OCI-LY3 (cell line): ENCODE data around the gene REG1B.

Experiments used
- EZH2phosphoT487 ChIP-seq: fragments of 200-600 bp; shearing (Covaris generic); IDR thresholded peaks from 2 replicates; pipeline ENCODE4 v1.6.1; 2018; ENCODE audit warnings: antibody characterized with exemption, mixed run types, low read depth
- TF ChIP-seq, protein P1 (sequence below): fragments of 200-600, 300-600 bp; sonication (generic); IDR thresholded peaks from 2 replicates; pipeline ENCODE4 v1.5.1; 2014; ENCODE audit warnings: antibody characterized with exemption, low read length, low read depth

DNA sequence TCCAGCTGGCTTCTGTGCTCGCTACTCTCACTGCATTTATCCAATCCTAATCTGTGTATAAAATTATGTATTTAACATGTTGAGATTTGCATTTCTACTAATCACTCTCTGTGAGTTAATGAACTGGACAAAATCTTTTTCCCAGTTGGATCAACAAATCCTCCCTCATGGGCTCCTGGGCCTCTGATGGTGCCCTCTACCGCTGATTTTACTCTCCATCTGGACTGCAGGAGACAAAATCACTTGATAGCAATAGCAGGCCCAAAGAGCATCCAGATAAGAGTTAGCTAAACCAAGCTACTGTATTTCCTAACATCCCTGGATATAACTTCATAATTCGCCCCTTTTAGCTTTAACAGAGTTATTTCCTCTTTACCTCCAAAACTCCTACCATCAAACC is 47.8 kb downstream of the REG1B start:
- TF ChIP-seq, protein P1, sequence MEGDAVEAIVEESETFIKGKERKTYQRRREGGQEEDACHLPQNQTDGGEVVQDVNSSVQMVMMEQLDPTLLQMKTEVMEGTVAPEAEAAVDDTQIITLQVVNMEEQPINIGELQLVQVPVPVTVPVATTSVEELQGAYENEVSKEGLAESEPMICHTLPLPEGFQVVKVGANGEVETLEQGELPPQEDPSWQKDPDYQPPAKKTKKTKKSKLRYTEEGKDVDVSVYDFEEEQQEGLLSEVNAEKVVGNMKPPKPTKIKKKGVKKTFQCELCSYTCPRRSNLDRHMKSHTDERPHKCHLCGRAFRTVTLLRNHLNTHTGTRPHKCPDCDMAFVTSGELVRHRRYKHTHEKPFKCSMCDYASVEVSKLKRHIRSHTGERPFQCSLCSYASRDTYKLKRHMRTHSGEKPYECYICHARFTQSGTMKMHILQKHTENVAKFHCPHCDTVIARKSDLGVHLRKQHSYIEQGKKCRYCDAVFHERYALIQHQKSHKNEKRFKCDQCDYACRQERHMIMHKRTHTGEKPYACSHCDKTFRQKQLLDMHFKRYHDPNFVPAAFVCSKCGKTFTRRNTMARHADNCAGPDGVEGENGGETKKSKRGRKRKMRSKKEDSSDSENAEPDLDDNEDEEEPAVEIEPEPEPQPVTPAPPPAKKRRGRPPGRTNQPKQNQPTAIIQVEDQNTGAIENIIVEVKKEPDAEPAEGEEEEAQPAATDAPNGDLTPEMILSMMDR = no peak
- no peak for TF ChIP-seq EZH2phosphoT487
